ENCODE results near the gene HAT1. TPM values are rescaled to one million over a fixed set of nuclear protein-coding genes. Genes with fewer than 3 reads are reported as not detected.

Gene HAT1
- total RNA-seq, 3 donors from 2014 or later, result 22.2 to 30.9 (median 30.5) TPM

DNA sequence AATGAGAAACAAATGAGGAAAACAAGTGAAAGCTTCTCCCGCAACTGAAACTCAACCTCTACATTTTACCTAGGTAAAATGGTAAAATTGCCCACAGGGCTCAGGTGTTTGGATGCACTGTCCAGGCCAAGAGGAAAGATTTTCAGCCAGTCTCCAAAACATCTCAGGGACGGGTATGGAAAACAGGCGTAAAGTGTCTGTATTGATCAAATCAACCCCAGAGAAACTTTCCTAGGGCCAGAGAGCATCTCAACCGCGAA is 361 bp upstream of the HAT1 start:
- peaks cover 11% of the 10 kb centered on the region for H3K4me1 ChIP-seq (ENCODE audit: low read depth)
- H3K9me3 ChIP-seq, result no peaks in the 10 kb centered on the region
- DNase-seq, result no peak
- no peak overlapping the region for H3K4me3 ChIP-seq
- TF ChIP-seq, protein P1, sequence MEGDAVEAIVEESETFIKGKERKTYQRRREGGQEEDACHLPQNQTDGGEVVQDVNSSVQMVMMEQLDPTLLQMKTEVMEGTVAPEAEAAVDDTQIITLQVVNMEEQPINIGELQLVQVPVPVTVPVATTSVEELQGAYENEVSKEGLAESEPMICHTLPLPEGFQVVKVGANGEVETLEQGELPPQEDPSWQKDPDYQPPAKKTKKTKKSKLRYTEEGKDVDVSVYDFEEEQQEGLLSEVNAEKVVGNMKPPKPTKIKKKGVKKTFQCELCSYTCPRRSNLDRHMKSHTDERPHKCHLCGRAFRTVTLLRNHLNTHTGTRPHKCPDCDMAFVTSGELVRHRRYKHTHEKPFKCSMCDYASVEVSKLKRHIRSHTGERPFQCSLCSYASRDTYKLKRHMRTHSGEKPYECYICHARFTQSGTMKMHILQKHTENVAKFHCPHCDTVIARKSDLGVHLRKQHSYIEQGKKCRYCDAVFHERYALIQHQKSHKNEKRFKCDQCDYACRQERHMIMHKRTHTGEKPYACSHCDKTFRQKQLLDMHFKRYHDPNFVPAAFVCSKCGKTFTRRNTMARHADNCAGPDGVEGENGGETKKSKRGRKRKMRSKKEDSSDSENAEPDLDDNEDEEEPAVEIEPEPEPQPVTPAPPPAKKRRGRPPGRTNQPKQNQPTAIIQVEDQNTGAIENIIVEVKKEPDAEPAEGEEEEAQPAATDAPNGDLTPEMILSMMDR (IDR thresholded peaks at IDR 0.05), result no peak
- intact Hi-C loops (cut with DNase I, micrococcal nuclease), result no loop called here
- no peaks in the 10 kb centered on the region for H3K36me3 ChIP-seq (ENCODE audit: low read depth)
- ATAC-seq, result no peak

- intact Hi-C loops (cut with DNase I, micrococcal nuclease), result no loop called here
- DNase-seq, result peak in 1 of 3 donors; percentile 20
- no peaks in the 10 kb centered on the region for H3K9me3 ChIP-seq
- TF ChIP-seq, protein P1 (IDR thresholded peaks at IDR 0.05), result no peak
- peak; percentile 12 for ATAC-seq
- peak overlapping the region; percentile 65 for H3K4me3 ChIP-seq
- H3K36me3 ChIP-seq (ENCODE audit: low read depth), result no peaks in the 10 kb centered on the region
- peaks cover 11% of the 10 kb centered on the region for H3K4me1 ChIP-seq (ENCODE audit: low read depth)
These were observed 945 bp downstream of the HAT1 start for GRCh38 chr2:171923206-171923605.

GRCh38 chr2:171924170-171924942 is 2.1 kb downstream of the HAT1 start:
- Histone ChIP-seq H3K9me3 (no peaks in the 10 kb centered on the region), H3K4me1 (ENCODE audit: low read depth) (peaks cover 11% of the 10 kb centered on the region), H3K36me3 (ENCODE audit: low read depth) (no peaks in the 10 kb centered on the region), H3K4me3 (no peak overlapping the region)
- TF ChIP-seq, protein P1 (IDR thresholded peaks at IDR 0.05), result no peak
- intact Hi-C loops (cut with DNase I, micrococcal nuclease), result no loop called here
- DNase-seq (no peak), ATAC-seq (no peak)

- Histone ChIP-seq H3K36me3 (ENCODE audit: low read depth) (no peaks in the 10 kb centered on the region), H3K4me3 (no peak overlapping the region), H3K9me3 (no peaks in the 10 kb centered on the region), H3K4me1 (ENCODE audit: low read depth) (no peaks in the 10 kb centered on the region)
- DNase-seq (no peak), ATAC-seq (no peak)
- TF ChIP-seq, protein P1 (IDR thresholded peaks at IDR 0.05), result no peak
- intact Hi-C loops (cut with DNase I, micrococcal nuclease), result no loop called here
These were observed 8.1 kb downstream of the HAT1 start for GRCh38 chr2:171930385-171930784.

DNA sequence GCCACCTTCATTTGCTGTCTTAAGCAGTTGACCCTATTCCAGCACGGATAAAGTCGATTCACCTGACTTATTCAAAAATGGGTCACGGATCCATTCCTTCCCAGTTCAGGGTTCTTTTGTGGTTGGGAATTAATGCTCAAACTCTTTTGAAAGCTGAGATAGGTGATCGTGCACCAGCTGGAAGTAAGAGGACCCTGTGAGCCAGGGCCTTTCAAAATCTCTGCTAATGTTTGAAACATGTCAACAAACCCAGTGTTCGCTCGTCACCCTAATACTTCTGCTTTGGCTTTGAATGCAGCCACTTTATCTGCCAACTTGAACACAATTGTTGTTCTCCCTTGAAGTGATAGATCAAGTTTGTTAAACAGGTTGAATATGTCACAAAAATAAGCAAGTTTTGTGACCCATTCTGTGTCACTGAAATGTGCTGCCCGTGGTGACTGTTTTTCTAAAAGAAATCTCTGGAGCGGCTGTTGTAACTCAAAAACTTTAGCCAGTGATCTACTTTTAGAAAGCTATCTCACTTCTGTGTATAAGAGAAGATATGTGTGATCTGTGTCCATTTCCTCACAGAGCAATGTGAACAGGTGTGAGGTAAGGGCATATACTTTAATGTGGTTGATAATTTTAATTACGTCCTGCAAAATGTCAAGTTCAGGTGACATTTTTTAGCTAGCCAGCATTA is 16.9 kb downstream of the HAT1 start:
- DNase-seq (no peak), ATAC-seq (no peak)
- intact Hi-C loops (cut with DNase I, micrococcal nuclease), result no loop called here
- Histone ChIP-seq H3K4me3 (no peak overlapping the region), H3K36me3 (ENCODE audit: low read depth) (no peaks in the 10 kb centered on the region), H3K9me3 (no peaks in the 10 kb centered on the region), H3K4me1 (ENCODE audit: low read depth) (no peaks in the 10 kb centered on the region)
- TF ChIP-seq, protein P1 (IDR thresholded peaks at IDR 0.05), result no peak
